T-cell (primary cell): ENCODE data around the gene LRRC37A3. TPM values are rescaled to one million over a fixed set of nuclear protein-coding genes. Genes with fewer than 3 reads are reported as not detected.
A peak's percentile ranks its signal among the peaks of the same experiment; 100 is the strongest.
"Not testable (repeated sequence)": the region's sequence is repeated elsewhere in the genome, so short reads cannot be mapped to it uniquely, and the experiment has no call there.

Source experiments
- ATAC-seq, 4 experiments: fragments of 200-7000 bp in 3 of 4; fragments of 150-1000 bp in 1 of 4; cut with Tn5 transposase; replicated peaks in 1 of 4; 1 replicate in 3 of 4; 2 replicates in 1 of 4; pipeline ENCODE4 v1.10.0; 2021; ENCODE audit warnings: moderate library complexity in 3 of 4, mild to moderate bottlenecking in 2 of 4, moderate number of reproducible peaks in 1 of 4
- CTCF ChIA-PET, 2 donors: fragments of 300-600 bp; sonication (Branson Sonifier 250); formaldehyde crosslinking; loops; one replicate each; lab custom pipeline; 2022; ENCODE audit warnings: antibody characterized with exemption in 2 of 2; lab: Charles Lee
- POLR2A ChIA-PET, 2 donors: fragments of 300-600 bp; sonication (Branson Sonifier 250); formaldehyde crosslinking; loops; one replicate each; lab custom pipeline; 2022; ENCODE audit warnings: antibody characterized with exemption in 2 of 2; lab: Charles Lee
- DNase-seq, 35 experiments: peaks; one replicate each; pipeline versions ENCODE4 v3.0.0 to v3.0.0-alpha.2; 2013 to 2023
- H3K27ac ChIP-seq: one replicate; pipeline ENCODE4 v1.5.1; 2013; ENCODE audit warnings: low read length
- H3K27me3 ChIP-seq, 2 experiments: replicated peaks in 1 of 2; 1 replicate in 1 of 2; 2 replicates in 1 of 2; pipeline versions ENCODE4 v1.6.1 to v1.7.0; 2013; ENCODE audit warnings: low read length in 1 of 2, mixed read lengths in 1 of 2; ENCODE audit not compliant: control insufficient read depth in 2 of 2, insufficient read depth in 2 of 2; ENCODE audit errors: extremely low read depth in 1 of 2
- H3K36me3 ChIP-seq, 2 donors: 1 replicate in 1 of 2; 2 replicates in 1 of 2; pipeline versions ENCODE4 v1.6.1 to v1.7.0; 2013; ENCODE audit warnings: low read length in 1 of 2; ENCODE audit not compliant: control insufficient read depth in 2 of 2, insufficient read depth in 1 of 2; ENCODE audit errors: extremely low read depth in 1 of 2
- H3K4me1 ChIP-seq, 2 experiments: 1 replicate in 1 of 2; 2 replicates in 1 of 2; pipeline versions ENCODE4 v1.6.1 to v1.7.0; 2013; ENCODE audit warnings: low read length in 2 of 2, mixed read lengths in 1 of 2; ENCODE audit not compliant: insufficient read depth in 2 of 2, control insufficient read depth in 1 of 2; ENCODE audit errors: extremely low read depth in 1 of 2
- H3K4me3 ChIP-seq, 2 donors: 1 replicate in 1 of 2; 2 replicates in 1 of 2; pipeline versions ENCODE4 v1.5.1 to v1.7.0; 2013; ENCODE audit warnings: mild to moderate bottlenecking in 2 of 2, low read length in 1 of 2, moderate library complexity in 1 of 2; ENCODE audit not compliant: control insufficient read depth in 1 of 2; ENCODE audit errors: extremely low read depth in 1 of 2
- H3K9me3 ChIP-seq: 2 replicates; pipeline ENCODE4 v1.7.0; 2013
- H3K27ac Mint-ChIP-seq, 2 donors: one replicate each; pipeline ENCODE4 v1.8.0; 2020 to 2021; ENCODE audit warnings: mild to moderate bottlenecking in 2 of 2, mixed read lengths in 2 of 2
- H3K27me3 Mint-ChIP-seq, 2 donors: one replicate each; pipeline ENCODE4 v1.8.0; 2021 to 2022; ENCODE audit warnings: mixed read lengths in 2 of 2
- H3K36me3 Mint-ChIP-seq: one replicate; pipeline ENCODE4 v1.8.0; 2021; ENCODE audit warnings: mixed read lengths
- H3K4me1 Mint-ChIP-seq, 3 donors: one replicate each; pipeline ENCODE4 v1.8.0; 2020 to 2022; ENCODE audit warnings: mixed read lengths in 3 of 3, mild to moderate bottlenecking in 1 of 3
- H3K4me3 Mint-ChIP-seq, 3 donors: one replicate each; pipeline ENCODE4 v1.8.0; 2020 to 2022; ENCODE audit warnings: mild to moderate bottlenecking in 3 of 3, mixed read lengths in 3 of 3, moderate library complexity in 3 of 3
- H3K9me3 Mint-ChIP-seq, 3 donors: one replicate each; pipeline ENCODE4 v1.8.0; 2020 to 2022; ENCODE audit warnings: mixed read lengths in 3 of 3
- WGBS: methylation state at CpG from one replicate; pipeline ENCODE4 v1.1.5; 2013; ENCODE audit warnings: missing lambda C conversion rate; ENCODE audit not compliant: insufficient coverage; 5-methylcytosine and 5-hydroxymethylcytosine counted together
- total RNA-seq, 35 experiments: library from RNA in 6 of 35; stranded (reverse) in 6 of 35; fragments of 120-200 nt in 1 of 35; gene quantifications; one replicate each; pipeline versions ENCODE4 v1.2.1 to v1.2.4 and lab custom pipeline; 2013 to 2026

The LRRC37A3 gene
- total RNA-seq, 5 donors from 2014 or later (not counting 1 experiment from before 2014, with no cell fraction given), result 9.2 to 65.8 (median 14.0) TPM

DNA sequence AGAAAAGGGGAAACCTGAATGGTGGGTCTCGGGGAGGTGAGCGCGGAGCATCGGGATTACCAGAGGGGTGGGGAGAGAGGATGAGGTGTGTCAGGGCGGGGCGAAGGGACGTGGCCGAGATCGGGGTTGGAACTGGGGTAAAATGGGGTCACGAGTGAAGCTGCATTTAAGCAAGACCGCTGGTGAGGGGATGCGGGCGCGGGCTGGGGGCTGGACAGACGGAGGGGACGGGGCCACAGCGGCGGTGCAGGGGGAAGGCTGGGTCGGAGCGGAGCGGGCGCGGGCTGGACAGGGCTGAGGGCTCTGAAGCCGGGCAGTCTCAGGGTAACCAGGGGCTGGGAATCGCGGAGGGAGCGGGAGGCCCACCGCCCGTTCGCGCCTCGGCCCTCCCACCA lies 82.7 kb downstream of the LRRC37A3 start:
- peaks cover 3 to 15% of the 10 kb centered on the region in 2 experiments for H3K4me1 ChIP-seq
- CTCF ChIA-PET, H3K9me3 ChIP-seq, H3K27me3 Mint-ChIP-seq, H3K36me3 ChIP-seq, H3K9me3 Mint-ChIP-seq, POLR2A ChIA-PET, H3K27me3 ChIP-seq, H3K36me3 Mint-ChIP-seq: not testable (repeated sequence)
- peak in 16 of 35 experiments; percentile 4 to 40 (median 12) for DNase-seq
- ATAC-seq, result peak; percentile 0 to 17 (median 11)
- H3K4me3 ChIP-seq, result peak overlapping the region; percentile 47 to 60
- 0% methylated on average over 4 of the region's 32 CpGs for WGBS
- Mint-ChIP-seq H3K4me3 (peak overlapping the region; percentile 85 to 88 (median 87)), H3K4me1 (peaks cover 14 to 28% (median 21%) of the 10 kb centered on the region in 3 donors), H3K27ac (peak overlapping the region; percentile 85 to 86)
- peak overlapping the region; percentile 70 for H3K27ac ChIP-seq

DNA sequence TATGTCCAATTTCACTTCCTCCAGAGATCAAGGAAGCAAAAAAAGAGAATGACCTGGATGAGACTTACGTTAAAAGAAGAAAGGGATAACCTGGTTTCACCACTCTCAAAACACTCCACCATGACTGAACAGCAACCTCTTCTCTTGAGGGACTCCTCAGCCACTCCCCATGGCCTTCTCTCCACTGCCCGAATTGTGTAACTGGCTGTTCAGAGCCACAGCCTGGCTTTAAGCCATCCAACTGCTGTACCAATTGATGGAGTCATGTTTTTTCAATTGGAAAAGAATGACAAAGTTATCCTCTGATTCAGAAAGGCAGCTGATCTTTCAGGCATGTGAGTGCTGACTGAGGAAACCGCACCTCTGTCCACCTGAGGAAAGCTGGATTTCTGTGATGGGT lies 85.2 kb downstream of the LRRC37A3 start:
- H3K36me3 Mint-ChIP-seq, ATAC-seq, H3K4me3 Mint-ChIP-seq, CTCF ChIA-PET, H3K36me3 ChIP-seq, H3K9me3 ChIP-seq, H3K27me3 Mint-ChIP-seq, H3K9me3 Mint-ChIP-seq, H3K27ac Mint-ChIP-seq, H3K4me3 ChIP-seq, H3K27ac ChIP-seq, H3K27me3 ChIP-seq, POLR2A ChIA-PET, DNase-seq: not testable (repeated sequence)
- peaks cover 4 to 15% of the 10 kb centered on the region in 2 experiments for H3K4me1 ChIP-seq
- no CpG with 5 or more reads among the region's 3 CpGs for WGBS
- peaks cover 25 to 40% (median 28%) of the 10 kb centered on the region in 3 donors for H3K4me1 Mint-ChIP-seq

DNA sequence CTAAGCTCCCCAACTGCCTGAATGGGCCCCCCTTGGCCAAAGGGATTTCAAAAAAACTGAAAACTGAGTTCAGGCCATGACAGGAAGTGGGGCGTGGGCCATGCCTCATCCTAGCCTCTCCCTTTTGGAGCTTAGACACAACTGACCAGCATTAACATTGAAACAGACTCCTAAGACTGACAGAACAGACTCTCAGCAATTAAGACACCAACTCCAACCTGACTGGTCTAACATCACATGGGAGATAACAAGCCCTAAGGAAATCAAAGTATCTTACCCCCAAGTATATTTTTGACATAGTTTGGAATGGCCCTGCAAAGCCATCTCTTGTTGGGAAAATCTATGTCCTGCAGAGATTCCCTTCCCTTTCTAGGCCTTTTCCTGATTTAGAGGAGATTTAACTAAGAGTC lies 88.6 kb downstream of the LRRC37A3 start:
- H3K27me3 ChIP-seq, H3K36me3 Mint-ChIP-seq, DNase-seq, H3K27me3 Mint-ChIP-seq, H3K4me3 ChIP-seq, CTCF ChIA-PET, H3K36me3 ChIP-seq, H3K4me1 ChIP-seq, H3K4me3 Mint-ChIP-seq, H3K27ac ChIP-seq, H3K9me3 Mint-ChIP-seq, H3K9me3 ChIP-seq, POLR2A ChIA-PET, ATAC-seq: not testable (repeated sequence)
- 100% methylated on average over 1 of the region's 1 CpG for WGBS
- Mint-ChIP-seq H3K4me1 (peaks cover 16 to 31% (median 19%) of the 10 kb centered on the region in 3 donors), H3K27ac (peak overlapping the region in 1 of 2 donors; percentile 49)

DNA sequence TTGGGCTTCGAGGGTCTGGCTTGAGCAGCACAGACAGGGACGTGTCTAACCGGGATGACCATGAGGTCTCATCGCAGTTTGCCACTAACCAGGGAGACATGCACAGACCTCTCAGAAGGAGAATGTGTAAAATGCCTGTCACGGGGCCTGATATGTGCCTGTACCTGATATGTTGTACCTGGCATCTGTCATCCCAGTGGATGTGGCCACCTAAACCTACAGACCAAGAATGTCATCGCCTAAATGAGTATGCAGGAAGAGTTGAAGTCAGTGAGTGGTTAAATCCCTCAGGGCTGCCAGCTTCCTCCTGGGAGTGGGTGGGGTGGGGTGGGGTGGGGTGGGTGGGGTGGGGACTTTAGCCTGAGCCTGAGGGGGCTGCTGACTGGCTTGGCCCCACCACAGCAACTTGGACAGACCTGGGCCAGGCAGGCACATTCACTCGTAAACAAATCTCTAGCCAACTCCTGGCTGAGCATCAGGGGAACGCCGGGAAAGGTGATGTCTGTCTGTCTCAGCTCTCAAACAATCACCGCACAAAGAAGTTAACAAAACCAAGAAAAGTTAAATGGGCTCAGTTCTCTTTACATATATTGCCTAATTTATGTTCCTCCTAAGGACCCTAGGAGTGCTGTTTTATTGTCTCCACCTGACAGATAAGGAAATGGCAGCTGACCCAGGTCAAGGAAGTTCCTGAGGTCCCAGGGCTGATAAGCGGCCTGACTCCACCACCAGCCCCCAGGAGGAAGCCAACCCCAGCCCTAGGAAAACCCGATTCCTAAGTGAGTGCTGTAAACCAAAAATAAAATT lies 89.3 kb downstream of the LRRC37A3 start:
- H3K9me3 Mint-ChIP-seq, H3K9me3 ChIP-seq, H3K4me1 ChIP-seq, H3K27ac ChIP-seq, H3K27me3 Mint-ChIP-seq, ATAC-seq, CTCF ChIA-PET, DNase-seq, H3K36me3 Mint-ChIP-seq, H3K27ac Mint-ChIP-seq, H3K36me3 ChIP-seq, H3K27me3 ChIP-seq, H3K4me3 Mint-ChIP-seq, POLR2A ChIA-PET, H3K4me3 ChIP-seq: not testable (repeated sequence)
- 93% methylated on average over 3 of the region's 12 CpGs for WGBS
- peaks cover 13 to 25% (median 15%) of the 10 kb centered on the region in 3 donors for H3K4me1 Mint-ChIP-seq

DNA sequence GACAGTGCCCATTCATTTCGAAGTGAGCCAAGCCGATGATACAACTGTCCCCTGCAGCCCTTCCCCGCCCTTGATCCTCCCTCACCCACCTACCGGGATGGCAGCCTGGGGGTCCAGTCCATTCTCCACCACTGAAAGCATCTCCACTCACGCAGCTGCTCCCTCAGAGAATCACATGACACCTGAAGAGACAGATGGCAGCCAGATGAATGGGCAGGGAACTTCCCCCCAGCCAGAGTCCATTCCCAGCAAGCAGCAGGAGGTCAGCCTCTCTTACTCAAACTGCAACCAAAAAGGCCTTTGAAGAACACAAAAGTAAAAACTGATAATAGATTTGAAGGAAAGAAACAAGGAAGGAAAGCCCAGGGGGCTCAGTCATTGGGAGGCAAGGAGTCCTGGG lies 90.2 kb downstream of the LRRC37A3 start:
- H3K4me3 ChIP-seq, H3K9me3 ChIP-seq, H3K27me3 ChIP-seq, H3K4me1 ChIP-seq, DNase-seq, H3K27me3 Mint-ChIP-seq, H3K27ac ChIP-seq, H3K9me3 Mint-ChIP-seq, H3K4me3 Mint-ChIP-seq, H3K27ac Mint-ChIP-seq, ATAC-seq, CTCF ChIA-PET, POLR2A ChIA-PET, H3K36me3 ChIP-seq: not testable (repeated sequence)
- Mint-ChIP-seq H3K36me3 (peaks cover 15% of the 10 kb centered on the region), H3K4me1 (peaks cover 9 to 19% (median 13%) of the 10 kb centered on the region in 3 donors)
- WGBS, result 100% methylated on average over 1 of the region's 5 CpGs

DNA sequence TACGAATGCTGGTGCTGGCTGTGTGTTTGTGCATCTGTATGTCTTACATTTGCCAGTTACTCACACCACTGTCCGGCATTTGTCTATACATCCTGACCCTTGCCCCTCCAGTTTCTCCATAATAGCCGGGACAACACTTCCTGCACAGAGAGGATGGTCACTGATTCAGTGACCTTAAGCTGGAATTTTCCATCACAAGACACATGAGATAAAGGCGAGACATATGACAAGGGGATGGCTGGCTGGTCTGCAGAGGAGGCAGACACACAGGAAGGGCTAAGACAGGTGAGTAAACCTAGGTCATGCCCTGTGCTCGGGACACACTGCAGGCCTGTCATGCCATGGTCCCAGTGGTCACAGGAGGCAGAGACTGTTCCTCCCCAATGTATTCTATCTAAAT lies 100.4 kb downstream of the LRRC37A3 start:
- peaks cover 5 to 24% of the 10 kb centered on the region in 2 donors for H3K36me3 ChIP-seq
- H3K4me3 ChIP-seq, H3K9me3 ChIP-seq, H3K4me1 Mint-ChIP-seq, CTCF ChIA-PET, POLR2A ChIA-PET, H3K4me1 ChIP-seq, H3K27ac Mint-ChIP-seq, H3K27me3 ChIP-seq, H3K4me3 Mint-ChIP-seq, ATAC-seq, H3K27ac ChIP-seq, H3K9me3 Mint-ChIP-seq, DNase-seq, H3K27me3 Mint-ChIP-seq: not testable (repeated sequence)
- peaks cover 37% of the 10 kb centered on the region for H3K36me3 Mint-ChIP-seq
- 100% methylated on average over 1 of the region's 5 CpGs for WGBS
